ENCODE data around the gene SPNS2.
"Not testable (repeated sequence)": the region's sequence is repeated elsewhere in the genome, so short reads cannot be mapped to it uniquely, and the experiment has no call there.

Gene SPNS2

GRCh38 chr17:4572131-4572530 is 73.5 kb downstream of the SPNS2 start:
- DNase-seq (ENCODE audit: low read depth) = no peak

DNA sequence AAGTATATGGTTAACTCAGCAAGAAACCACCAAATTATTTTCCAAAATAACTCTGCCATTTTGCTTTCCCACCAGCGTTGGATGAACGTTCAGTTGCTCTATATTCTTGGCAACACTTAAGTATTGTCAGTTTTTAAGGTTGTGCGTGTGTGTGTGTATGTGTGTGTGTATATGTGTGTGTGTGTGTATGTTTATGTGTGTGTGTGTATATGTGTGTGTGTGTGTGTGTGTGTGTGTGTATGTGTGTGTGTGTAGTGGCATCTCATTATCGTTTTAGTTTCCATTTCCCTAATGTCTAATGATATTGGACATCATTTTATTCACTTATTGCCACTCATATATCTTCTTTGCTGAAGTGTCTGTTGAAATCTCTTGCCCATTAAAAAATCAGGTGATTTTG is 74.4 kb downstream of the SPNS2 start:
- no peak for DNase-seq (ENCODE audit: low read depth)

DNA sequence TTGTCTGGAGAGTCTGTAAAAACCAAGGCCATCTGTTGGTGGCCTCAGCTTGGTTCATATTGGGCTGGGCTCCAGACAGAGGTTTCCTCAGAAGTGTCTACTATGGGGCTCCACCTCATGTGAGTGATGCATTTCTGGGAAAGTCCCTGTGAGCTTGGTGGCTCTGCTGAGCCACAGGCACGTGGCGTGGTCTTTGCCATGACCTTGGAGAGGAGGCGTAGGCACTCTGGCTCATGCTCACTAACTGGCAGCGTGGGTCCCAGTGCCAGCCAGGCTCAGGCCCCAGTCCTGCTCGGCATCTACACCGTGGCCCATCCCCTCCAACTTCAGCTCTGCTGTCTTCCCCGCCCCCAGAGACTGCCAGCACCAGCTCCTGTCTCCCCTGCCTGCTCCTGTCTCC is 75.0 kb downstream of the SPNS2 start:
- DNase-seq (ENCODE audit: low read depth) = no peak

DNA sequence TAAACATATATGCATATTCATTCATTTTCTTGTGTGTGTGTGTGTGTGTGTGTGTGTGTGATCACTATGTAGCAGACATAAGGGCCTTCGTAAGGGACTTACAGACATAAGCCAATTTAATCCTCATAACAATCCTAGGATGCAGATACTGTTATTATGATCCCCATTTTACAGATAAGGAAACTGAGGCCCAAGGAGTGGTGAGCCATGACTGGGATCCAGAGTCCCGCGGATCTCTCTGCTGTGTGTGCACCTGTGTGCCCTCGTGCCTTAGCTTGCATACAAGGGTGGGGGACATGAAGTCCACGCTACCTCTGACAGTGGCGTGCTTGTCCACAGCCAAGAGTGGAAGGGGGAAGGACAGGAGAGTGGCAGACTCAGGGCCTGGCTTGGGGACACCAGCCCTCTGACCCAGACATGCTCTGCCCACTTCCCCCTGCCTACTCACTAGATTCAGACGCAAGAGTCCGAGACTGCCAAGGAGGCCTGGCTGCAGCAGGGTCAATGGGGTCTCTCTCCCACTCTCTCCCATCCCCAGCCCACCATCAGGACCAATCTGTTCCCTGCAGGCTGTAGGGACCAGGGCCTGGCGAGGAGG is 75.9 kb downstream of the SPNS2 start:
- DNase-seq (ENCODE audit: low read depth) = no peak

GRCh38 chr17:4576161-4576558 is 77.5 kb downstream of the SPNS2 start:
- DNase-seq (ENCODE audit: low read depth) = no peak

- no peak for DNase-seq (ENCODE audit: low read depth)
Observed at GRCh38 chr17:4576729-4577322, 78.1 kb downstream of the SPNS2 start.

DNA sequence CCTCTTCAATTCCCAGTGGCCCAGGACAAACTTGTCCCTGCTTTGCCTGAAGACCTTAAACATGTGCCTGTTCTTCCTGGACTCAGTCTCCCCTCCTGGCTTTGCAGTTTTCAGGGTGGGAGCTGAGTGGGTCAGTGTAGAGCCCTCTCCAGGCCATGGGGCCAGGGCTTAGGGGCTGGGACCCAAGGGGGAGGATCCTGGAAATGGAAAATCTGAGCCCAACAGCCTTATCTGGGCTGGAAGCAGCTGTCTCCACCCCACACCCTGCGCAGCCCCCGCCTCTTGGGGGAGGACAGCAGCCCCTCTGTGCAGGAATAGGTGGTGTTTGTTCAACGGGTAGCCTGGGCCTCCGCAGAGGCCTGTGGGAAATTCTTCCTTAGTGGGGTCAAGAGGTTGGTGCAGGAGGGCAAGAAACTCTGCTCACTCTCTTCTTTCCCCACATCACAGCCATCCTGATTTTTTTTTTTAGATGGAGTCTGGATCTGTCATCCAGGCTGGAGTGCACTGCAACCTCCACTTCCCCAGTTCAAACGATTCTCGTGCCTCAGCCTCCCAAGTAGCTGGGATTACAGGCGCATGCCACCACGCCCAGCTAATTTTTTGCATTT is 78.8 kb downstream of the SPNS2 start:
- DNase-seq (ENCODE audit: low read depth) = no peak

DNA sequence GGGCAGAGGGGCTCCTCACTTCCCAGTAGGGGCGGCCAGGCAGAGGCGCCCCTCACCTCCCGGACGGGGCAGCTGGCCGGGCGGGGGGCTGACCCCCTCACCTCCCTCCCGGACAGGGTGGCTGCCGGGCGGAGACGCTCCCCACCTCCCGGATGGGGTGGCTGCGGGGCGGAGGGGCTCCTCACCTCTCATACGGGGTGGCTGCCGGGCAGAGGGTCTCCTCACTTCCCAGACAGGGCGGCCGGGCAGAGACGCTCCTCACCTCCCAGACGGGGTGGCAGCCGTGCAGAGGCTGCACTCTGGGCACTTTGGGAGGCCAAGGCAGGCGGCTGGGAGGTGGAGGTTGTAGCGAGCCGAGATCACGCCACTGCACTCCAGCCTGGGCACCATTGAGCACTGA is 79.7 kb downstream of the SPNS2 start:
- not testable (repeated sequence) for DNase-seq (ENCODE audit: low read depth)

DNA sequence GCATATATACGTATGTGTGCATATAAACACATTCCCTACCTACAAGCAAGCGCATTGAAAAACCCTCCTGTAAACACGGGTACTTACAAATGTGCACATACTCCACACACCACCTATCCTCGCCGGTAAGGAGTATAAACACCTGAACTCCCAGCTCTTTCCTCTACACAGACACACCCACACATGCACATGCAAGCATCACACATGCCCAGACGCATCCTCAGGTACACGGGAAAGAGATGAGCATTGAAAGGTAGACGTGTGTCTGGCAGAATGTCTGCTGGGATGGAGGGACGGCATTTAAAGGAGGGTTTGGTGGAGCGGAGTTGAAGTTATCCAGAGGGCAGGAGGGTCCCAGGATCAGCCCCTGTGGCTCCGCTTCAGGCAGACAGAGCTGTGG is 81.0 kb downstream of the SPNS2 start:
- DNase-seq (ENCODE audit: low read depth) = no peak

DNA sequence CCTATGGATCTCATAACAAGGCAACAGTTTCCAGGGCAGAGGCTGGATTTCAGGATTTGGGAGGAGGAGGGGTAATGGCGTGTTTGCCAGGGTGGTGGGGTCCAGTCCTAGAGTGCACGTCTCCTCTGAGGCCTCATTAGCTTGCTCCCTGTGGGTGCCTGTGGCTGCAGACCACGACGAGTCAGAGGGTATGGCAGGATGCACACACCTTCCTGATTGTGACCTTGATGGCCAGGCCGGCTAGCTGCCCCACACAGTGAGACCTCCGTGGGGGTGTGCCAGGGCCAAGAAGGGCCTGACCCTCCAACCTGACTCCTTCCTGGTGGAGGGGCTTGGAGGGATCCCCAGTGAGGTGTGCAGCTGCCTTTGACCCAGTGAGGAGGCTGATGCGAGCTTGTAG is 81.6 kb downstream of the SPNS2 start:
- no peak for DNase-seq (ENCODE audit: low read depth)

GRCh38 chr17:4582101-4582501 is 83.4 kb downstream of the SPNS2 start:
- no peak for DNase-seq (ENCODE audit: low read depth)

DNA sequence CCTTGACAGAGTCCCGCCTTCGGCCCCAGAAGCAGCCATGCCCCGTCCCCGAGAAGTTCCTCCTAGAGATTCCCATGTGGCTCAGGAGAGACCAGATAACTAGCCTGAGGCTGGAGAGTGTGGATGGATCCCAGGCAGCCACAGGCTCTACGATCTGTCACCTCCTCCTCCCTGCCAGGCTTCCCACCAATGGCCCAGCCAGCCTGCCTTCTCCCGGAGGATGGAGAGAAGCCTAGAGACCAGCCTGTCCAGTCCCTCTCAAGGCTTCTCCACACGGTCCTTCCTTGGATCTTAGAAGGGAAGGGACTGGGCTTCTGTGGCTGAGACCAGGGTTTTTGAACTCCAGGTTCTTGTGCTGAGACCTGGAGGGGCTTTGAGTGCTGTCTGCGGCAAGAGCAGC is 84.0 kb downstream of the SPNS2 start:
- no peak for DNase-seq (ENCODE audit: low read depth)

GRCh38 chr17:4583206-4583605 is 84.5 kb downstream of the SPNS2 start:
- no peak for DNase-seq (ENCODE audit: low read depth)

DNA sequence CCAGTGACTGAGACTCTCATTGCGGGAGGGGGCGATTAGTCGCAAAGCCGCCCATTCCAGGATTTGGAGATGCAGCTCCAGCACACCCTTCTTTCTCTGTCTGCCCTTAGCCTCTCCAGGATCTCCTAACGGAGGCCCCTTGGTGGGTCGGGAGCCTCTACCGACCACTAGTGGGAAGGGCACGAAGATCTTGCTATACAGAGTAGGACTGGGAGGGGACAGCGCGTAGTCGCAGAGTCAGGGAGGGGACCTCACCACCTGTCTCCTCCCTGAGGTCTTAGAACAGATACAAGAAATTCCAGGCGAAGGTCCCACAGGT is 85.1 kb downstream of the SPNS2 start:
- no peak for DNase-seq (ENCODE audit: low read depth)

GRCh38 chr17:4584101-4584916 is 85.6 kb downstream of the SPNS2 start, which contains the start of gene SMTNL2:
Gene SMTNL2, plus strand, starts transcription at chr17:4584529. Its CDS starts 77 bp downstream, at chr17:4584606.
- no peak for DNase-seq (ENCODE audit: low read depth)

DNA sequence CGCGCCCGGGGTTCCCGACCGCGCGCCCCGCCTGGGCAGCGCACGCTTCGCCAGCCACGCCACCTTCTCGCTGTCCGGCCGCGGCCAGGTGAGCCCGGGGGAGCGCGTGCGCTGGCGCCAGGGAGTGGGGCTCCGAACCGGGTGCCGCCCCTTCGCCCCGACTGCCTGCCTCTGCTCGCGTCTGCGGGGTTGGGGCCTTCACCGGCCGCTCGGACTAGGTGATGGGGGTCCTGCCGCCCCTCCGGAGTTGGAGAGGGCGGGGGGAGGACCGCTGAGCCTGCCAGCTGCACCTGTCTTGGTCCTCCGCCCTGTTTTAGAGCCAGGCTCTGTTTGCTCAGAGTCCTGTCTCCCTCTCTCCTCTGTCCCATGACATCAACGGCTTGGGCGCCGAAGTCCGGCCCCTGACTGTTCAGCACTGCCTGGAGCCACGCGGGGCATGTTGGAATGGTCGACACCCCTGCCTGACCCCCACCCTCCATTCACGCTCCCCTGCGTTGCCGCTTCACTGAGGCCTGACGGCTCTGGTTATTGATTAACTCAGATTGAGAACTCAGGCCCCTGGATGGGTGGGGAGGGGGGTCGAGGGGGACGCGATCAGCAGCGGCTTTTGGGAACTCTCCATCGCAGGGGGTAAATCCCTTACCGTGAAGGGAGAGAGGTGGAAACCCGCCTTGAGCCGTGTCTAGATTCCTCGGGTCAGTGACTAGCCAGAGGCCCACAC is 86.4 kb downstream of the SPNS2 start:
- no peak for DNase-seq (ENCODE audit: low read depth)

GRCh38 chr17:4585638-4585994 is 86.9 kb downstream of the SPNS2 start:
- no peak for DNase-seq (ENCODE audit: low read depth)

- no peak for DNase-seq (ENCODE audit: low read depth)
Observed at GRCh38 chr17:4586043-4586442, 87.4 kb downstream of the SPNS2 start.

GRCh38 chr17:4587195-4587594 is 88.5 kb downstream of the SPNS2 start:
- DNase-seq (ENCODE audit: low read depth) = no peak

GRCh38 chr17:4587803-4588202 is 89.1 kb downstream of the SPNS2 start:
- DNase-seq (ENCODE audit: low read depth) = no peak

GRCh38 chr17:4588391-4588790 is 89.7 kb downstream of the SPNS2 start:
- DNase-seq (ENCODE audit: low read depth) = no peak
